GM19452 (cell line): ENCODE measurements around the gene COX17.

Source experiments
- ATAC-seq: cut with Tn5 transposase; IDR thresholded peaks from one replicate; pipeline ENCODE4 v1.9.1; 2021; ENCODE audit not compliant: unreplicated experiment

The COX17 gene

GRCh38 chr3:119626196-119626595 is 51.0 kb downstream of the COX17 start:
- no peak for ATAC-seq

- no peak for ATAC-seq
Observed at GRCh38 chr3:119625451-119626153, 51.6 kb downstream of the COX17 start.

DNA sequence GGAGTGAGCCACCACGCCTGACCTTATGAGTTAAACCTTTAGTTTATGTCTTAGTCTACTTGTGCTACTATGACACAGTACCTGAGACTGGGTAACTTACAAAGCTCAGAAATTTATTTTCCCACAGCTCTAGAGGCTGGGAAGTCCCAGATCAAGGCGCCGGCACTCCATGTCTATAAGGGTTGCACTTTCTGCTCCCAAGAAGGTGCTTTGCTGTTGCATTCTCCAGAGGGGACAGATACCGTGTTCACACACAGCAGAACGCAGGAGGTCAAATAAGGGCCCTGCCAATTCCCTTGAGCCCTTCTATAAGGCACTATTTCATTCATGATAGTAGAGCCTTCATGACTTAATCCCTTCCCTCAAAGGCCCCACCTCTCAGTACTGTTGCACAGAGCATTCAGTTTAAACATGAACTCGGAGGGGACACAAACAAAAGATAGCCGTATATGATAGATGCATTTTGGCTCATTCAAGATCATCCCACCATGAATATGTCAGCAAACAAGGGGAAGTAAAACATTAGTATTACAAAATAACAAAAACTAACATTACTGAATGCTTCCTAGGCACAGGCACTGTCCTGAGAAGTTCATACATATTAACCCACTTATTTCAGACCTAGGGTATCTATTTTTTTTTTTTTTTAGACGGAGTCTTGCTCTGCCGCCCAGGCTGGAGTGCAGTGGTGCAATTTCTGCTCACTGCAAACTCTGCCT is 53.0 kb downstream of the COX17 start:
- ATAC-seq, result no peak

DNA sequence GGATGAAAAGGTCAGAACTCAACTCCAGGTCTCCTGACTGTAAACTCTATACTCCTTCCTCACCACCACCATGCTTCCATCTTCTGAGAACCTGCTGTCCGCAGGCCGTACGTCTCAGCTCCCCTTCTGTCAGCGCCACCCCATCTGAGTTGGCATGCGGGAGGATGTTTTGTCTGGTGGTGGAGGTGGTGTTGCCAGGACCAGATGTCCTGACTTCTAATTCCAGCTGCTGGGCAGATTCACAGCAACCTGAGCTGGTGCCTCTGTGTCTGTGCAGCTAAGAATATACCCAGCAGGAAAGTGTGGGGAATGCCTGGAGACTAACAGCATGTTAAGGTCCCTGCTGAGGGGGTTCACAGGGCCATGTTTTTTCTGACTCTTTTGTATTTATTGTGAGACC is 56.3 kb downstream of the COX17 start:
- ATAC-seq, result no peak
